ENCODE results near the gene SLC26A11. TPM values are rescaled to one million over a fixed set of nuclear protein-coding genes. Genes with fewer than 3 reads are reported as not detected.
"Not testable (repeated sequence)": the region's sequence is repeated elsewhere in the genome, so short reads cannot be mapped to it uniquely, and the experiment has no call there.

Gene SLC26A11
- polyA plus RNA-seq, 3 donors, result 23.6 to 32.1 (median 30.8) TPM

DNA sequence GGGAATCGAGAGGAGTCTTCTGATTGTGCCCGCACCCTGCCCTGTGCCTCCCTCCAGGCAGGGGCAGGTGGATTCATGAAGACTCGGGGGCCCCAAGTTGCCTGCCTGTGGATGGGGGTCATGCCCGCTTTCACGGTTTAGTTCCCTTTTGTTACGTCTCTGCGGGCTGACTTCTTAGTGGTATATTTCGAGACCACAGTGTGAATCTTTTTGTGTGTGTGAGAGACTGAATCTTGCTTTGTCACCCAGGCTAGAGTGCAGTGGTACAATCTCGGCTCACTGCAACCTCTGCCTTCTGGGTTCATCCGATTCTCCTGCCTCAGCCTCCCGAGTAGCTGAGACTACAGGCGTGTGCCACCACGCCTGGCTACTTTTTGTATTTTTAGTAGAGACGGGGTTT, 22.3 kb downstream of the SLC26A11 start:
- no peak for DNase-seq

GRCh38 chr17:80243526-80244433, 23.6 kb downstream of the SLC26A11 start:
- DNase-seq, result no peak

DNA sequence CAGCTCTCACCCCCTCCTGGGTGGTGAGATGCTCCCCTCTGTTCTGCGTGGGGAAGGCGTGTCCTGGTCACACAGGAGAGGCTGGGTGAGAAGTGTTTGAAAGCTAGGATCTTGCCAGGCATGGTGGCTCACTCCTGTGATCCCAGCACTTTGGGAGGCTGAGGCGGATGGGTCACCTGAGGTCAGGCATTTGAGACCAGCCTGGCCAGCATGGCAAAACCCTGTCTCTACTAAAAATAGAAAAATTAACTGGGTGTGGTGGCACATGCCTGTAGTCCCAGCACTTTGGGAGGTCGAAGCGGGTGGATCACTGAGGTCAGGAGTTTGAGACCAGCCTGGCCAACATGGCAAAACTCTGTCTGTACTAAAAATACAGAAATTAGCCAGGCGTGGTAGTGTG, 24.2 kb downstream of the SLC26A11 start:
- not testable (repeated sequence) for DNase-seq

- DNase-seq, result no peak
Measured at GRCh38 chr17:80244871-80245509, 24.8 kb downstream of the SLC26A11 start.

DNA sequence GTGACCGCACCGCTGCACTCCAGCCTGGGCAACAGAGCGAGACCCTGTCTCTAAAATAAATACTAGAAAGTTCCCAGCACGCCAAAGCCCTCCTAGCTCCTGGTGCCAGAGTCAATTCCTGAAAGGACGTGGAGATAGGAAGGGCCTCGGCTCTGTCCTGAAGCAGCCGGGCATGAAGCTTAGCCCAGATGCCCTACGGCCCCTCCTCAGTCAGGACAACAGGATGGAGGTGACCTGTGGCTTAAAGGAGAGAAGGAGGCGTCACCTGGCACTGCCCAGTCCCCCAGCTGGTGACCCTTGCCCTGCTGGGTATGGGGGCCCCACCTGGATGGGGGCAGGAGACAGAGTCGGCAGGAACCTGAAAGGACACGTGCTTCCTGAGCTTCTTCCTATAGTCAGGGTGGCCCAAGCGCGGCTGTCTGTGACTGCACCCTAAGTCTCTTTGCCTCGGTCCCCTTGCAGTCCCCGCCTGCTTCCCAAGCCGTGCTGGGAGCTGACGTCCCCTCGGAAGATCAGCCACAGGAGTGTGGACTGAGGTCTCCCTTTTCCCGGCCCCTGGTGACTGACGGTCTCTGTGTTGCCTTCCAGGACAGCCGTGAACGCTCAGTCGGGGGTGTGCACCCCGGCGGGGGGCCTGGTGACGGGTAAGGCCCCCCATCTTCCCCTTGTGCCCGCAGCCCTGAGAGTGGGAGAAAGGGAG, 25.5 kb downstream of the SLC26A11 start:
- DNase-seq, result no peak

DNA sequence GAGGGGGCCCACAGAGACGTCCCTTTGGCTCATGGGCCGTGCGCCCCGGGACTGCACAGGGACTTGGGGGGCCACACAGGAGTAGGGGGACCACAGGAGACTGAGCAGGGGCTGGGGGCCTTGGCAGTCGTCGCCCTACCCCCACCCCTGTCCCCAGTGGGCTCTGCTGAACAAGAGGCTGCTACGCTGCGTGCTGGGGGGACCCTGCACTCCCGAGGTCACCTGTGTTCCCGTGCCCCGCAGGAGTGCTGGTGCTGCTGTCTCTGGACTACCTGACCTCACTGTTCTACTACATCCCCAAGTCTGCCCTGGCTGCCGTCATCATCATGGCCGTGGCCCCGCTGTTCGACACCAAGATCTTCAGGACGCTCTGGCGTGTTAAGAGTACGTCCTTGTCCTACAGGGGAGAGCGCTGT, 26.0 kb downstream of the SLC26A11 start:
- no peak for DNase-seq

DNA sequence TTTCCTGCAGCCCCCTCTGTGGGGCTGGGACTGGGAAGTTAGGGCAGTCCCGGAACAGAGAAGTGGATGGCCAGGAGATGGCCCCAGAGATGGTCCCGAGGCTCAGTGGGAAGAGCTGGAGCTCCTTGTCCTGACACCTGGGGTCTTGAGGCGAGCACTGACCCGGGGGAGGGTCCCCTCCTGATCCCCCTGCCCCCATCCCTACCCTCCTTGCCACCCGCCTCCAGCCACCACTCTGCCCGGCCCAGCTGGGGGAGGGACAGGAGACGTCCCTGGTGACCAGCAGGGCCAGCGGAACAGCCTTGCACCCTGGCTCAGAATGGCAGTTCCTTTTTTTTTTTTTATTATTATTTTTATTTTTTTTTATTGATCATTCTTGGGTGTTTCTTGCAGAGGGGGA, 26.5 kb downstream of the SLC26A11 start:
- no peak for DNase-seq

- DNase-seq, result no peak
Measured at GRCh38 chr17:80247561-80247960, 27.3 kb downstream of the SLC26A11 start.

- no peak for DNase-seq
Measured at GRCh38 chr17:80248001-80248893, 28.0 kb downstream of the SLC26A11 start.

DNA sequence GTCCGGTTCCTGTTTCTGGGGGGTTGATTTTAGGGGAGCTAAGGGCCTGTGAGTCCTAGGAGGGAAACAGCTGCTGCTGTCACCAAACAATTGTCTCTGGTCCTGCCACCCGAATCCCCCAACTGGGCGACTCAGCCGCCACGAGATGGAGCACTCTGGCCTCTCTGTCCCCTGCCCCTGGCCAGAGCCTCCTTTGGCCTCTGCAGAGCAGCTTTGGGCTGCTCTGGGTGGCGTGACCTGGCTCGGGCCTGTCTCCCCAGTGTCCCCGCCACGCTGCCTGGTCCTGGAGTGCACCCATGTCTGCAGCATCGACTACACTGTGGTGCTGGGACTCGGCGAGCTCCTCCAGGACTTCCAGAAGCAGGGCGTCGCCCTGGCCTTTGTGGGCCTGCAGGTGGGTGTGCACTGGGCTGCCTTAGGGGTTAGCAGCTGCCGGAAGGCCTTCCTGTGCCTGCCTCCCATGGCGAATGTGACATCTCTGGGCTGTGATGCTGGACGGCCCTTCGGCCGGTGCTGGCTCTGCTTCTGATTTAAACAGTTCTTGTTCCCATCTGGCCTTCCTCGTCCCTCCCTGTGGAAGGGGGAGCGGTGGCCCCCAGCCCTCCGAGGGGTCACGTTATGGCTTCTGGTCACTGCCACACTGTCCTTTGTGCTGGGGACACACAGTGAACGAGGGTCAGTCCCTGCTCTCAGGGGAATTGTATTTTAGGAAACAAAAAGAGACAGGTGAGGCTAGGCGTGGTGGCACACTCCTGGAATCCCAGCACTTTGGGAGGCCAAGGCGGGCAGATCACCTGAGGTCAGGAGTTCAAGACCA, 28.9 kb downstream of the SLC26A11 start:
- DNase-seq, result no peak

GRCh38 chr17:80251966-80252365, 31.7 kb downstream of the SLC26A11 start:
- DNase-seq, result no peak

DNA sequence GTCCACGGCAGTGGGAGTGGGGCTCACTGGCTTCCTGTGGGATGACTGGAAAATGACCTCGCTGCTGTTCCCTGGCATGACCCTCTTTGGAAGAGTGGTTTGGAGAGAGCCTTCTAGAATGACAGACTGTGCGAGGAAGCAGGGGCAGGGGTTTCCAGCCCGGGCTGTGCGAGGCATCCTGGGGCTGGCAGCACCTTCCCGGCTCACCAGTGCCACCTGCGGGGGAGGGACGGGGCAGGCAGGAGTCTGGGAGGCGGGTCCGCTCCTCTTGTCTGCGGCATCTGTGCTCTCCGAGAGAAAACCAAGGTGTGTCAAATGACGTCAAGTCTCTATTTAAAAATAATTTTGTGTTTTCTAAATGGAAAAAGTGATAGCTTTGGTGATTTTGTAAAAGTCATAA, 32.6 kb downstream of the SLC26A11 start:
- peak; percentile 57 for DNase-seq

DNA sequence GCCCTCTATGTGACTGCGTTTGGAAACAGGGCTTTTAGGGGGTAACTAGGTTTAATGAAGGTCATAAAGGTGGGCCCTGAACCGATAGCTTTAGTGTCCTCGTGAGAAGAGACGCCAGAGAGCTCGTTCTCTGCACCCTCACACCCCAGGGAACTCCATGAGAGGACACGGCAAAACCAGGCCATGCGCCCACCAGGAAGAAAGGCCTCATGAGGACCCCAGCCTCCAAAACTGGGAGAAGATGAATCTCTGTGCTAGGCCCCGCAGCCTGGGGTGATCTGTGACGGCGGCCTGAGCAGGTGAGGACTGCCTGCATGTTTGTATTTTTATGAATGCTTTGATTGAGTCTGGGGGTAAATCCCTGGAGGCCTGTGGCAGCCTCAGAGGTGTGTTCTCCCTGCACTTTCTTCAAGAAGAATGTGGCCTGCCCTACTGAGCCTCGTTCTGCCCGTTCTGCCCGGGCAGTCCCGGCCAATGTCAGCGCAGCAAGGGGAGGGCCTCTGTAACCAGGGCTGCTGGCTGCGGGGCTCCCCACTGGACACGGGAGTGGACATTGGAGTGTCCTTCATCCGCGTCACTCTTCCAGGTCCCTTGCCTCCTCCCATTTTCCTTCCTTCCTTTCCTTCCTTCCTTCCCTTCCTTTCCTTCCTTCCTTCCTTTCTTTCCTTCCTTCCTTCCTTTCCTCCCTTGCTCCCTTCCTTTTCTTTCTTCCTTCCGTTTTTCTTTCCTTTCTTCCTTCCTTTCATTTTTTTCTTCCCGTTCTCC, 33.6 kb downstream of the SLC26A11 start:
- DNase-seq, result no peak

GRCh38 chr17:80254396-80255251, 34.4 kb downstream of the SLC26A11 start:
- DNase-seq, result peak; percentile 90

GRCh38 chr17:80256034-80256350, 35.8 kb downstream of the SLC26A11 start:
- no peak for DNase-seq

DNA sequence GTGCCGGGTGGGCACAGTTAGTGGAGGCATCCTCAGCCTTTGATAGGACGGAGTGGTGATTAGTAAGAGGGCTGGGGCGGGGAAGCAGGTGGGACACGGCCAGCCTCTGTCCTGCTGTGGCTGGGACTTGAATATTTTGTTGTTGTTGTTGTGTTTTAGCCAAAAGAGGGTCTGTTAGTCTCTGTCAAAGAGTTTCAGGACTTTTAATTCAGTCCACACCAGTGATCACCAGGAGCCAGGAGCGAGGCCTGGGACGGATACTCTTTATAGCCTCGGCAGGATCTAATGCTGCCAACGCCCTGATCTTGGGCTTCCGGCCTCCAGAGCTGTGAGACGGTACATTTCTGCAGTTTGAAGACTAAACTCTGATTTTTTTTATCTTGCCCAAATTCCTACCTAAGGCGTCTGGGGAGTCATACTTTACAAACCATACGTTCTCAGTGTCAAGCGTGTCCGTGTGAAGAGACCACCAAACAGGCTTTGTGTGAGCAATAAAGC, 37.5 kb downstream of the SLC26A11 start:
- DNase-seq, result no peak

GRCh38 chr17:80258296-80258695, 38.1 kb downstream of the SLC26A11 start:
- DNase-seq, result not testable (repeated sequence)

DNA sequence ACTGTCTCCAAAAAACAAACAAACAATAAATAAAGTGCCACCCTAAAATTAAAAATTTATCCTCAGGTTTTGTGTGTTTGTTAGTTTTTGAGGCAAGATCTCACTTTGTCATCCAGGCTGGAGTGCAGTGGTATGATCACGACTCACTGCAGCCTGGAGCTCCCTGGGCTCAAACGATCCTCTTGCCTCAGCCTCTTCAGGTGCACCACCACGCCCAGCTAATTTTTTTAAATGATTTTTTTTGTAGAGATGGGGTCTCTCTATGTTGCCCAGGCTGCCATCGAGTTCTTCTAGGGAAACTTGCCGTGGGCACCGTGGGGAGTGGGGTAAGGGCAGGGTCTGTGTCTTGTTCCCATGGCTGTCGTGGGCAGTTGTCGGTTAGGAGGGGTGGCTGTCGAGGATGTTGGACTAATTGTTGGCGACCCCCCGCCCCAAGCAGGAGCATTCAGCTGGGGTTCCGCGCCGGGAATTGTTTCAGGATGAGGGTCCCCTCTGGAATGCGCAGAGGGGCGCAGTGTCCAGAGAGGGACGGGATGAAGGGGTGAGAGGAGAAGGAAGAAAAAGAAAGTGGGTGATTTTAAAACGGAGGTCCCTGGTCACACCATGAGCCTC, 39.3 kb downstream of the SLC26A11 start:
- no peak for DNase-seq

Measured in renal pelvis (tissue), 4 donors.